Activated CD8-positive, alpha-beta memory T cell treated with anti-CD3 and anti-CD28 coated beads for 48 hours (primary cell): ENCODE results near the gene S100A2.

Experiments used
- DNase-seq, 3 experiments: peaks; one replicate each; pipeline ENCODE4 v3.0.0-alpha.2; 2020; ENCODE audit warnings: low read depth in 2 of 3, low spot score in 2 of 3

The S100A2 gene

GRCh38 chr1:153546796-153547559, 18.7 kb downstream of the S100A2 start:
- DNase-seq = no peak

GRCh38 chr1:153546371-153546770, 19.3 kb downstream of the S100A2 start:
- no peak for DNase-seq

GRCh38 chr1:153545067-153546055, 20.3 kb downstream of the S100A2 start, which contains the start of gene S100A4:
Gene S100A4, minus strand, starts transcription at chr1:153545806. Its CDS starts 1,012 bp downstream, at chr1:153544794.
- peak; percentile 61 to 80 (median 75) for DNase-seq

GRCh38 chr1:153544453-153545066, 21.1 kb downstream of the S100A2 start:
- DNase-seq = no peak

GRCh38 chr1:153543736-153544135, 21.9 kb downstream of the S100A2 start:
- no peak for DNase-seq

- DNase-seq = no peak
Observed at GRCh38 chr1:153542956-153543711, 22.5 kb downstream of the S100A2 start.

- no peak for DNase-seq
Observed at GRCh38 chr1:153541641-153542590, 23.7 kb downstream of the S100A2 start.

- no peak for DNase-seq
Observed at GRCh38 chr1:153540394-153541361, 25.0 kb downstream of the S100A2 start, which contains the start of gene S100A5. Gene S100A5, minus strand, starts transcription at chr1:153540934. Its CDS starts 743 bp downstream, at chr1:153540191.

GRCh38 chr1:153539395-153540093, 26.1 kb downstream of the S100A2 start:
- no peak for DNase-seq

- no peak for DNase-seq
Observed at GRCh38 chr1:153538315-153538821, 27.3 kb downstream of the S100A2 start.

- no peak for DNase-seq
Observed at GRCh38 chr1:153537376-153537730, 28.3 kb downstream of the S100A2 start.

GRCh38 chr1:153536671-153537375, 28.8 kb downstream of the S100A2 start:
- DNase-seq = no peak

- peak in 2 of 3 experiments; percentile 56 to 61 for DNase-seq
Observed at GRCh38 chr1:153536012-153536670, 29.5 kb downstream of the S100A2 start.

GRCh38 chr1:153535242-153536011, 30.2 kb downstream of the S100A2 start, which contains the start of gene S100A6:
Gene S100A6, minus strand, starts transcription at chr1:153535991. Its CDS starts 652 bp downstream, at chr1:153535339.
- DNase-seq = no peak

GRCh38 chr1:153534925-153535241, 30.8 kb downstream of the S100A2 start:
- DNase-seq = no peak
